Esophagus muscularis mucosa (tissue), 4 donors: Measurements from ENCODE around the gene ULK4. TPM values are rescaled to one million over a fixed set of nuclear protein-coding genes. Genes with fewer than 3 reads are reported as not detected.

ENCODE experiments used
- DNase-seq: peaks from one replicate; pipeline ENCODE4 v3.0.0-alpha.2; 2017; ENCODE audit errors: extremely low spot score
- H3K27ac ChIP-seq, 4 donors: fragments of 200-600 bp; sonication (generic); replicated peaks in 1 of 4; 1 replicate in 3 of 4; 2 replicates in 1 of 4; pipeline ENCODE4 v1.5.1; 2016 to 2019; ENCODE audit warnings: mild to moderate bottlenecking in 1 of 4
- H3K27me3 ChIP-seq, 4 donors: fragments of 200-600 bp; sonication (generic); one replicate each; pipeline versions ENCODE4 v1.5.1 to v1.6.0; 2016 to 2019
- H3K36me3 ChIP-seq, 4 donors: fragments of 200-600 bp; sonication (generic); one replicate each; pipeline ENCODE4 v1.5.1; 2016 to 2019
- H3K4me1 ChIP-seq, 4 donors: fragments of 200-600 bp; sonication (generic); one replicate each; pipeline ENCODE4 v1.5.1; 2016 to 2019
- H3K4me3 ChIP-seq, 4 donors: fragments of 200-600 bp; sonication (generic); 1 replicate in 2 of 4; 2 replicates in 2 of 4; pipeline ENCODE4 v1.5.1; 2016 to 2019; ENCODE audit warnings: mild to moderate bottlenecking in 4 of 4, moderate library complexity in 1 of 4
- H3K9me3 ChIP-seq, 4 donors: fragments of 200-600 bp; sonication (generic); 1 replicate in 3 of 4; 2 replicates in 1 of 4; pipeline ENCODE4 v1.5.1; 2016 to 2019
- CTCF ChIP-seq, 3 experiments: fragments of 200-600 bp in 2 of 3; fragments of 450-650 bp in 1 of 3; sonication (generic) in 2 of 3; IDR thresholded peaks; one replicate each; pipeline ENCODE4 v1.5.1; 2017 to 2019; ENCODE audit warnings: antibody characterized with exemption in 3 of 3, mild to moderate bottlenecking in 2 of 3, moderate library complexity in 1 of 3
- EP300 ChIP-seq: sonication (generic); formaldehyde crosslinking; IDR thresholded peaks from one replicate; pipeline ENCODE4 v1.6.1; 2017; ENCODE audit warnings: antibody characterized with exemption
- POLR2A ChIP-seq: fragments of 450-650 bp; IDR thresholded peaks from one replicate; pipeline ENCODE4 v1.6.1; 2017; ENCODE audit warnings: antibody characterized with exemption, moderate library complexity, mild to moderate bottlenecking, low read depth
- POLR2AphosphoS5 ChIP-seq, 2 donors: sonication (generic); formaldehyde crosslinking; IDR thresholded peaks; one replicate each; pipeline ENCODE4 v1.6.1; 2017; ENCODE audit warnings: antibody characterized with exemption in 2 of 2
- WGBS: methylation state at CpG from one replicate; pipeline ENCODE4 v1.1.5; 2018; 5-methylcytosine and 5-hydroxymethylcytosine counted together
- intact Hi-C: fragments of 100-400 bp; cut with DNase I; formaldehyde crosslinking; loops from one replicate; pipeline ENCODE4 v1.15.1; 2023
- total RNA-seq, 4 donors: library from RNA; depleted of rRNA; stranded (reverse); fragments of >200 nt; gene quantifications; one replicate each; pipeline versions ENCODE4 v1.1.0 to v1.2.1, GENCODE V29; 2016

ULK4 gene
- total RNA-seq, 4 donors from 2014 or later = 4.2 to 15.4 (median 11.0) TPM

- DNase-seq = no peak
Observed at GRCh38 chr3:41854956-41855355, 106.9 kb downstream of the ULK4 start.

GRCh38 chr3:41853540-41854196, 108.2 kb downstream of the ULK4 start:
- Histone ChIP-seq H3K4me1 (peaks cover 0 to 3% (median 2%) of the 10 kb centered on the region in 4 donors), H3K27me3 (no peaks in the 10 kb centered on the region), H3K27ac (no peak overlapping the region), H3K9me3 (no peaks in the 10 kb centered on the region), H3K36me3 (no peaks in the 10 kb centered on the region), H3K4me3 (no peak overlapping the region)
- no peak for DNase-seq
- 86% methylated on average over 5 of the region's 5 CpGs for WGBS
- intact Hi-C loops = no loop called here
- TF ChIP-seq POLR2AphosphoS5 (IDR thresholded peaks at IDR 0.05) (no peak), CTCF (IDR thresholded peaks at IDR 0.05) (no peak), POLR2A (no peak), EP300 (no peak)

More at GRCh38 chr3:41854956-41855355, 106.9 kb downstream of the ULK4 start:
- H3K4me1 ChIP-seq = no peaks in the 10 kb centered on the region
- no peaks in the 10 kb centered on the region for H3K27me3 ChIP-seq
- WGBS = 92% methylated on average over 6 of the region's 6 CpGs
- intact Hi-C loops = no loop called here
- no peaks in the 10 kb centered on the region for H3K36me3 ChIP-seq
- TF ChIP-seq POLR2AphosphoS5 (IDR thresholded peaks at IDR 0.05) (no peak), CTCF (IDR thresholded peaks at IDR 0.05) (no peak), EP300 (no peak), POLR2A (no peak)
- H3K4me3 ChIP-seq = no peak overlapping the region
- no peak overlapping the region for H3K27ac ChIP-seq
- no peaks in the 10 kb centered on the region for H3K9me3 ChIP-seq

GRCh38 chr3:41848753-41849574, 112.9 kb downstream of the ULK4 start:
- H3K27ac ChIP-seq = no peak overlapping the region
- 94% methylated on average over 6 of the region's 6 CpGs for WGBS

GRCh38 chr3:41847679-41848078, 114.2 kb downstream of the ULK4 start:
- TF ChIP-seq POLR2A = no peak
- no peak for TF ChIP-seq POLR2AphosphoS5 (IDR thresholded peaks at IDR 0.05)
- no peak for TF ChIP-seq EP300
- no peak for TF ChIP-seq CTCF (IDR thresholded peaks at IDR 0.05)
- no peak overlapping the region for H3K27ac ChIP-seq
- H3K36me3 ChIP-seq = no peaks in the 10 kb centered on the region
- H3K9me3 ChIP-seq = no peaks in the 10 kb centered on the region
- no peak for DNase-seq
- intact Hi-C loops = no loop called here
- H3K4me3 ChIP-seq = no peak overlapping the region
- H3K27me3 ChIP-seq = no peaks in the 10 kb centered on the region
- 100% methylated on average over 1 of the region's 1 CpG for WGBS
- H3K4me1 ChIP-seq = peaks cover 0 to 10% (median 8%) of the 10 kb centered on the region in 4 donors

More at GRCh38 chr3:41848753-41849574, 112.9 kb downstream of the ULK4 start:
- H3K4me1 ChIP-seq = peaks cover 0 to 10% (median 8%) of the 10 kb centered on the region in 4 donors
- TF ChIP-seq POLR2A = no peak
- no peak for TF ChIP-seq POLR2AphosphoS5 (IDR thresholded peaks at IDR 0.05)
- no peaks in the 10 kb centered on the region for H3K9me3 ChIP-seq
- no peak overlapping the region for H3K4me3 ChIP-seq
- no peaks in the 10 kb centered on the region for H3K36me3 ChIP-seq
- DNase-seq = no peak
- H3K27me3 ChIP-seq = no peaks in the 10 kb centered on the region
- intact Hi-C loops = no loop called here

GRCh38 chr3:41846850-41847249, 115.1 kb downstream of the ULK4 start:
- intact Hi-C loops = no loop called here
- 98% methylated on average over 1 of the region's 1 CpG for WGBS
- H3K36me3 ChIP-seq = no peaks in the 10 kb centered on the region
- H3K9me3 ChIP-seq = no peaks in the 10 kb centered on the region
- TF ChIP-seq POLR2A = no peak
- TF ChIP-seq CTCF (IDR thresholded peaks at IDR 0.05) = no peak
- no peak for TF ChIP-seq POLR2AphosphoS5 (IDR thresholded peaks at IDR 0.05)
- no peak for TF ChIP-seq EP300
- no peak overlapping the region for H3K4me3 ChIP-seq
- no peaks in the 10 kb centered on the region for H3K27me3 ChIP-seq
- H3K4me1 ChIP-seq = peaks cover 0 to 10% (median 8%) of the 10 kb centered on the region in 4 donors
- no peak for DNase-seq
- no peak overlapping the region for H3K27ac ChIP-seq
